ENCODE results near the gene TMEM232. TPM values are rescaled to one million over a fixed set of nuclear protein-coding genes. Genes with fewer than 3 reads are reported as not detected.
A peak's percentile ranks its signal among the peaks of the same experiment; 100 is the strongest.
"Not testable (repeated sequence)": the region's sequence is repeated elsewhere in the genome, so short reads cannot be mapped to it uniquely, and the experiment has no call there.

TMEM232 gene
- polyA plus RNA-seq, 4 donors, result 5.8 to 9.3 (median 7.9) TPM

GRCh38 chr5:110536120-110537115 lies 190.1 kb downstream of the TMEM232 start:
- no peak for DNase-seq (ENCODE audit: low read depth in 4 of 4, low spot score in 3 of 4)

- not testable (repeated sequence) for DNase-seq (ENCODE audit: low read depth in 4 of 4, low spot score in 3 of 4)
Observed at GRCh38 chr5:110535146-110535545, 191.3 kb downstream of the TMEM232 start.

GRCh38 chr5:110525762-110526161 lies 200.7 kb downstream of the TMEM232 start:
- DNase-seq (ENCODE audit: low read depth in 4 of 4, low spot score in 3 of 4), result no peak

DNA sequence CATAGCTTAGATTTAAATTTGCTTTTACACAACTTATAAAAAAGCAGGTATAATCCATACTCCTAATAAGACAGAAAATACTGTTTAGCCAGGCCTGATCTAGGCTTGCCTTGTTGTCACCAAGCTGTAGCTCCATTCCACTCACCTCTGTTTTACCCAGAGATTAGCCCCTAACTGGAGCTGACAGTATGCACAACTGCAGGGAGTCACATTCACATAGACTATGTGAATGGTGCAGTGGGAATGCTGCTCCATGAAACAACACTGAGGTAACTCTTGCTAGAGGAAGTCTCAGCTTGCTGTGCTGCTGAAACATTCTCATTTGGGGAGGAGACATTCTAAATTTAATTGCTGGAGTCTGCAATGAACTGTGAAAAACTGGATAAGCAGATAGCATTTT lies 209.1 kb downstream of the TMEM232 start:
- peak in 2 of 4 donors; percentile 5 to 8 for DNase-seq (ENCODE audit: low read depth in 4 of 4, low spot score in 3 of 4)

- no peak for DNase-seq (ENCODE audit: low read depth in 4 of 4, low spot score in 3 of 4)
Observed at GRCh38 chr5:110514030-110514429, 212.4 kb downstream of the TMEM232 start.

DNA sequence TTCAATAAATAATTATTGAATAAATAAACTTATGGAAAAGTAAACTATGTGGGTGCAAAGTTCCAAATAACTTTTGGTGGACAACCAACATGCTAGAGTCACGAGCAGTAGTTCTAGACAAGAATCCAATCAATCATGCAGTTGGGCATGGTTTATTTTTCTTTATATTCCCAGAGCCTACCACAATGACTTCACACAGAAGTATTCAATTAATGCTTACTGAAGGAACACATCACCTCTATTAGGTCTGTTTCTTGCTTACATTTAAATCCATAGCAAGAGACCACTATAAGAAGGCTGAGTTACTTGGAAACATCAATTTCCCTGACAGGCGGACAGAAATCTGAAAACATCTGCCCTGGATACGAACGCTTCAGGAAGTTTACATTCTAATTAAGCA lies 214.2 kb downstream of the TMEM232 start:
- DNase-seq (ENCODE audit: low read depth in 4 of 4, low spot score in 3 of 4), result no peak

DNA sequence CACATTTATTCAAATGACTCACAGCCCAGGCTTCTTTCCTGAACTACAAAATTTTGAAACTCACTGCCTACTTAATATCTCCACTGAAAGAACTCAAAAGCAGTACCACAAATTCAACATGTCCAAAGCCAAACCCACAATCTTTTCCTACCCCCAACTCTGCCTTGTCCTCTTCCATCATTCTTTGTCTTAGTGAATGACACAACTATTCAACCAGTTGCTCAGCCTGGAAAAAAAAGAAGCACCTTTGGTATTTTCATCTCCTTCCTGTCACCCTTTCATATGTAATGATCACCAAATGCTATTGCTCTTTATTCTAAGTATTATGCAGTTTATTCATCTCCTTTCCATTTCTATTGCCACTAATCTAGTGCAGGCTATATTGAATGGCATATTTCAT lies 216.3 kb downstream of the TMEM232 start:
- no peak for DNase-seq (ENCODE audit: low read depth in 4 of 4, low spot score in 3 of 4)

DNA sequence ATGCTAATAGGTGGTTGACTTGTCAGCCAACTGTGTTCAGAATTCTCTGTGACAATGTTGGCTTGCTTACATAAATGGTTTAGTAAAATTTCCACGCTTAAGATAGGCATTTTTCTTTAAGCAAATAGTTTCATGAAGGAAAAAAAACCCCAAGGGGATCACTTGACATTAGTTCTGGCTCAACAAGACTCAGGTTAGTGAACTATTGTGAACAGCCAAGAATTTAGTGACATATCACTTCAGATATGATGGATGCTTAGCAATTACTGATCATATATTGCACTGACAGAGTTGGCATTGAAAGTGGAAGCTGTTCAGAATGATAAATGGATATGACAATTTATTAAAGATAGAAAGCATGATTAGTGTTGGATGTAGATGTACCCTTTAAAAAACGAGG lies 218.5 kb downstream of the TMEM232 start:
- DNase-seq (ENCODE audit: low read depth in 4 of 4, low spot score in 3 of 4), result no peak

- no peak for DNase-seq (ENCODE audit: low read depth in 4 of 4, low spot score in 3 of 4)
Observed at GRCh38 chr5:110506378-110506777, 220.1 kb downstream of the TMEM232 start.

- DNase-seq (ENCODE audit: low read depth in 4 of 4, low spot score in 3 of 4), result no peak
Observed at GRCh38 chr5:110496276-110496675, 230.2 kb downstream of the TMEM232 start.

DNA sequence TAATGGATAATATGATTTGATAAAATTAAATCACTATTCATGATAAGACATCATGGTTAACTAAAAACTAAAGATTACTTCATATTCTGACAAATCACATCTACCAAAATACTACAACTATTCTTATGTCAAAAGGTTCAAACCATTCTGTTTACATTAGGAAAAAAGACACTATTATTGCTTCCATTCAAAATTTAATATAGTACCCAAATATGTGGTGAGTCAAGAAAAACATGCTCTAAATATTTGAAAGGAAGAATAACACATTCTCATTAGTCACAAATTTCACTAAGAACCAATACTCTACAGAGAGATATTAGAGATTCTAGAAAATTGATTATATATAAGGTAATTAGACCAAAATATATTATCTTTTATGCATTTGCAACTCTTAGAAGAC lies 234.0 kb downstream of the TMEM232 start:
- no peak for DNase-seq (ENCODE audit: low read depth in 4 of 4, low spot score in 3 of 4)

DNA sequence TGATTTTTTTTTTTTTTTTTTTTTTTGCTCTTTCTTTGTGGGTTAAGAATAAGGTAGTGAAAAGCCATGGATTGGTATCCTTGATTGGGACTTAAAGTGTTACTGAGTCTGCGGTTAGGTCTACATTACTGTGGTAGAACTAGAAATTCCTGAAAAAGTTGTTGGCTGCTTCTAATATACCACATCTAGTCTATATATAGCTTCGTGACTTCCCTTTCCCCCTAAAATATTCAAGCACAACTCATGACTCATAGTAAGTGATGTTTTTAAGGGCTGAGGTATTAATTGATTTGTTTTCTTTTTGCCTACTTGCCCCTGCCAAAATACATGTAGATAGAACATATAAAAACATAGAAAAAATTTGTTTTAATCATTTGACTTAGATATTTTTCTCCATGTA lies 247.6 kb downstream of the TMEM232 start:
- no peak for DNase-seq (ENCODE audit: low read depth in 4 of 4, low spot score in 3 of 4)

DNA sequence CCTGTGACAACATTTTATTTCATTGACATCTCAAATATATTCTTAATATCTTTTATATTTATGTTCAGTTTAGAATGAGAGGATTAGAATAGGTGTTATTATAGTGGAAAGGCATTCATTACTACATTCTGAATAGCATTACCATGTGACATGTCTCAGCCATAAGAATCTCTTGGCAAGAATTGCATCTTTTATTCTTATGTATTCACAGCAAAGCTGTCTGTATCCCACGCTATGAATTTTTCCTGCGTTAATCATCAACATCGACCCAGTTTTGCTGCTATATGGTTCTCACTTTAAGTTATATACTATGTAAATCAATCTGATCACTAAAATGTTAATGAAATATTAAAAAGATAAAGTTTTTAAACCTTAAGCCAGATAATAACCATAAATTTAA lies 248.6 kb downstream of the TMEM232 start:
- no peak for DNase-seq (ENCODE audit: low read depth in 4 of 4, low spot score in 3 of 4)

DNA sequence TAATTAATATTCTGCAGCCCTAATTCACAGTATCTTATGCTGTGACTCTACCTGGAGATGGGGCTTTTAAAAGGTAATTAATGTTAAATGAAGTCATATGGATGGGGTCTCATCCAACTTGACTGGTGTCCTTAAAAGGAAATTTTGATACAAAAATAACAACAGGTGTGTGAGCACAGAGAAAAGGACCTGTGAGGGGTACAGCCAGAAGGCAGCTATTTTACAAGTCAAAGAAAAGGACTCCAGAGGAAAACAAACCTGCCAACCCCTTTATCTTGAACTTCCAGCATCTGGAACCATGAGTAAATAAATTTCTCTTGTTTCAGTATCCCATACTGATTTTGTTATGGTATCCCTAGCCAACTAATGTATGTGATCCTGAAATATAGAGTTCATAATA lies 250.3 kb downstream of the TMEM232 start:
- no peak for DNase-seq (ENCODE audit: low read depth in 4 of 4, low spot score in 3 of 4)

- DNase-seq (ENCODE audit: low read depth in 4 of 4, low spot score in 3 of 4), result no peak
Observed at GRCh38 chr5:110475529-110475928, 250.9 kb downstream of the TMEM232 start.

GRCh38 chr5:110469486-110469885 lies 257.0 kb downstream of the TMEM232 start:
- DNase-seq (ENCODE audit: low read depth in 4 of 4, low spot score in 3 of 4), result no peak

DNA sequence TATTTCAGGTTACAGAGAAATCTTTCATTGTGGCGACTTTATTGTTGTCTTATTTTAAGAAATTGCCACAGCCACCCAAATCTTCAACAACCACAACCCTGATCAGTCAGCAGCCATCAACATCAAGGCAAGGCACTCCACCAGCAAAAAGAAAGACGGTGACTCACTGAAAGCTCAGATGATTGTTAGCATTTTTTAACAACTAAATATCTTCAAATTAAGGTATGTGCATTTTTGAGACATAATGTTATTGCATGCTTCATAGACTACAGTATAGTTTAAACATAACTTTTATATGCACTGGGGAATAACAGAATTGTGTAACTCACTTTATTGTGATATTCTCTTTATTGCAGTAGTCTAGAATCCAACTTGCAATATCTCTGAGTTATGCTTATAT lies 263.4 kb downstream of the TMEM232 start:
- DNase-seq (ENCODE audit: low read depth in 4 of 4, low spot score in 3 of 4), result no peak

- DNase-seq (ENCODE audit: low read depth in 4 of 4, low spot score in 3 of 4), result no peak
Observed at GRCh38 chr5:110460837-110461236, 265.6 kb downstream of the TMEM232 start.

GRCh38 chr5:110458313-110458712 lies 268.2 kb downstream of the TMEM232 start:
- no peak for DNase-seq (ENCODE audit: low read depth in 4 of 4, low spot score in 3 of 4)

GRCh38 chr5:110442856-110443255 lies 283.6 kb downstream of the TMEM232 start:
- DNase-seq (ENCODE audit: low read depth in 4 of 4, low spot score in 3 of 4), result no peak

DNA sequence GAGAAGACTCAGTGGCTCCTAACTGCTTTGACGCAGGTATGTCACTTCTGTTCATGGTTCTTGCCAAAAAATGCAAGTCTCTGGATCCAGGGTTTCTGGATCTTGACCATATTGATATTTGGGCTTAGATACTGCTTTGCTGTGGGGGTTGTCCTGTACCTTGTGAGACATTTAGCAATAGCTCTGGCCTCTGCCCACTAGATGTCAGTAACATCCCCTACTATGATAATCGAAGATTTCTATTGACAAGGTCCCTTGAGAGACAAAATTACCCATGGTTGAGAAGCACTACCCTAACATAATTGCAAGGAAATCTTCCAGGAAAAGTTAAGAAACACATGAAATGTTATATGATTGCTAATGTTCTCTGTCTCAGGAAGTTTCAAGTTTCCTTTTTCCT lies 285.4 kb downstream of the TMEM232 start:
- DNase-seq (ENCODE audit: low read depth in 4 of 4, low spot score in 3 of 4), result no peak

DNA sequence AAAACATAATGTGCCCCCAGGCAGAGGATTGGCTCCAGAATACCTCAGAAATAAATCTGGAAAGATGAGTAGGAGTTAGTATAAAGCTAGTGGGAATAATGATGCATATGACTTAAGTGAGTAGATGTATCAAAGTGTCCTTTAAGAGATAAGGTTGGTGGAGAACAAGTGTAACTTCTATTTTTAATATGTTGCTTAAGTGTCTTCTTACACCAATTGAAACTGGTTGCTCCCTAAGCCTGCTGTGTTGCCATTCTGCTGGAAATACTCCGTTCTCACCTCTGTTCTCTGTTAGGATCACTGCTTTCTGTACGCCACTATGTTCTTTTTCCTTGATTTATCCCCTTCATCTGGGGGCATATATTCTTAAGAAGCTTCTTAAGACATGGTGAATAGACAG lies 286.4 kb downstream of the TMEM232 start:
- no peak for DNase-seq (ENCODE audit: low read depth in 4 of 4, low spot score in 3 of 4)
